HFFc6 (cell line): ENCODE results near the gene MRPS2. TPM values are rescaled to one million over a fixed set of nuclear protein-coding genes. Genes with fewer than 3 reads are reported as not detected.

Experiments used
- DNase-seq: peaks from one replicate; pipeline ENCODE4 v3.0.0-alpha.2; 2018
- H3K27ac Mint-ChIP-seq: 2 replicates; pipeline ENCODE4 v1.8.0; 2020; ENCODE audit warnings: mild to moderate bottlenecking, mixed read lengths
- H3K27me3 Mint-ChIP-seq: 2 replicates; pipeline ENCODE4 v1.8.0; 2021; ENCODE audit warnings: mild to moderate bottlenecking, moderate library complexity, mixed read lengths; ENCODE audit not compliant: insufficient read depth
- H3K36me3 Mint-ChIP-seq: 2 replicates; pipeline ENCODE4 v1.8.0; 2021; ENCODE audit warnings: low read depth, mixed read lengths
- H3K4me1 Mint-ChIP-seq: 2 replicates; pipeline ENCODE4 v1.8.0; 2020; ENCODE audit warnings: low read depth, mixed read lengths
- H3K4me3 Mint-ChIP-seq: 2 replicates; pipeline ENCODE4 v1.8.0; 2020; ENCODE audit warnings: mild to moderate bottlenecking, moderate library complexity, mixed read lengths
- H3K9me3 Mint-ChIP-seq: 2 replicates; pipeline ENCODE4 v1.8.0; 2020; ENCODE audit warnings: mild to moderate bottlenecking, mixed read lengths
- total RNA-seq, 6 experiments: library from RNA; stranded (reverse); fragmentation: NEBNext Ultra II Directional; extraction: Animal tissue kit (Norgen Biotek cat#: 25700); gene quantifications; 2 replicates in 1 of 6; 3 replicates in 5 of 6; pipeline ENCODE4 v1.2.3, GENCODE V29; 2021
- TF ChIP-seq, protein P1 (sequence below): fragments of 200-600 bp; sonication (generic); IDR thresholded peaks from 2 replicates; pipeline ENCODE4 v1.5.0; 2021; ENCODE audit warnings: antibody characterized with exemption, mild to moderate bottlenecking

The MRPS2 gene
- total RNA-seq, 6 experiments from 2014 or later, result 37.5 to 43.3 (median 38.6) TPM

DNA sequence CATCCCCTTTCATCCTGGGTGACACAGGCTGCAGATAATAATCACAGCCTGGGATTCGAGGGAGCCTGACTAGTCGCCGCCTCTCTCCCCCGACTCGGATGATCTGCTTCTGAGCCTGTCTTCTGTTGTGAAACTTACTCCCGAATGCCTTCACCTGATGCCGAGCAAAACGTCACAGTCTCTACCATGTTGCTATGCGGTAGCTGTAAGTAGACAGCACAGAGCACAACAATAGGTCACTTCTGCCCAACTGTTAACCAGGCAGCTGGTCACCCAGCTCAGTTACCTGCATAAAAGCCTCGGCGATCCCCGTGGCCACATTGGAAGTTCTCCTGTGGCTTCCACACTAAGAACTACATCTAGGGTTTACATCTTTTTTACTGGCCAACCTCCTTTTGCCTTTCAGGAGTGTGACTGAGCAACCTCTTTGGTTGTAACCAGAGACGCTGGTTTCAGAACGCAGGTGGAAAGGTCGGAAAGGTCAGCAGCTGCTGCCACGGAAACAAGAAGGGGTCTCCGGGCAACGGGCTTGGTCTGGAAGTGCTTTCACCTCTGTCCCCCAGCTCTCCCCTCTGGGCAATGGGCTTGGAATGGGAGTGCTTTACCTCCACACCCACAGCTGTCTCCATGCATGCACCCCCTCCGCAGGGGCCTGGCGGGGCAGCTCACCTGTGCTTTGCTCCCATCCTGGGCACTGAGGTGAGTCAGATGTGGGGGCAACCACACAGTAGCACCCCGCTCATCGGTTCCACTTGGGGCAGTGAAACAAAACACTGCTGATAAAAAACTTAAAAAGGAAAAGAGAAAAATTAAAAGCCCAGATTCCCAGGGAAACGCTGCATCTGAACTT is 28.5 kb upstream of the MRPS2 start:
- no peak for DNase-seq
- H3K27me3 Mint-ChIP-seq, result no peaks in the 10 kb centered on the region; the same call in 1 of the 2 replicates
- no peaks in the 10 kb centered on the region for H3K9me3 Mint-ChIP-seq
- H3K4me1 Mint-ChIP-seq, result peaks cover 35% of the 10 kb centered on the region
- H3K36me3 Mint-ChIP-seq, result peaks cover 8% of the 10 kb centered on the region
- H3K27ac Mint-ChIP-seq, result no peak overlapping the region
- no peak overlapping the region for H3K4me3 Mint-ChIP-seq
- TF ChIP-seq, protein P1, sequence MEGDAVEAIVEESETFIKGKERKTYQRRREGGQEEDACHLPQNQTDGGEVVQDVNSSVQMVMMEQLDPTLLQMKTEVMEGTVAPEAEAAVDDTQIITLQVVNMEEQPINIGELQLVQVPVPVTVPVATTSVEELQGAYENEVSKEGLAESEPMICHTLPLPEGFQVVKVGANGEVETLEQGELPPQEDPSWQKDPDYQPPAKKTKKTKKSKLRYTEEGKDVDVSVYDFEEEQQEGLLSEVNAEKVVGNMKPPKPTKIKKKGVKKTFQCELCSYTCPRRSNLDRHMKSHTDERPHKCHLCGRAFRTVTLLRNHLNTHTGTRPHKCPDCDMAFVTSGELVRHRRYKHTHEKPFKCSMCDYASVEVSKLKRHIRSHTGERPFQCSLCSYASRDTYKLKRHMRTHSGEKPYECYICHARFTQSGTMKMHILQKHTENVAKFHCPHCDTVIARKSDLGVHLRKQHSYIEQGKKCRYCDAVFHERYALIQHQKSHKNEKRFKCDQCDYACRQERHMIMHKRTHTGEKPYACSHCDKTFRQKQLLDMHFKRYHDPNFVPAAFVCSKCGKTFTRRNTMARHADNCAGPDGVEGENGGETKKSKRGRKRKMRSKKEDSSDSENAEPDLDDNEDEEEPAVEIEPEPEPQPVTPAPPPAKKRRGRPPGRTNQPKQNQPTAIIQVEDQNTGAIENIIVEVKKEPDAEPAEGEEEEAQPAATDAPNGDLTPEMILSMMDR, result no peak

DNA sequence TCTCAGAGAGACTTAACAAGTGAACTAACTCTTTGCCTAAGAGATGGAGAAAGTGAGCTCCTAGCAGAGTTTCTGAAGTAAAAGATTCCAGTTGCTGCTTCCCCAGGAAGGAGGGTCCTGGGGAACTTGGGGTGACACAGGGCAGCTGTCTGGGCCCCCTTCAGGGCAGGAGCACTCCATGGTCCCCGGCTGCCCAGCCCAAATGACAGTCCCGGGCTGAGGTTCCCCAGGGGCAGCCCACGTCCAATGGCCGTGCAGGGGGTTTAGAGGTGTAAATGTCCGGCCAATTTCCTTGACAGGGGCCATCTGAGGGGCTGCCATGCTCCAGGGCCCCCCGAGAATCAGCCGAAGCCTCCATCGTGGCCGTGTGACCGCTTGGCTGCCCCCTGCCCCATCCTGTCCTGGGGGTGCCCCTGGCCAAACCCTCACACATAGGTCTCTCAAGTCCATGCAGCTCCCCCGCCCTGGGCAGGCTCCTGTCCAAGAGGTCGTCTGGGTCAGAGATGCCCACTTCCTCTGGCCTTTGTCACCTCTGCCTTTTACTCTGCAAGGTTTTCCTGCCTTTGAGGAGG is 26.4 kb upstream of the MRPS2 start:
- peaks cover 8% of the 10 kb centered on the region for H3K36me3 Mint-ChIP-seq
- TF ChIP-seq, protein P1, result no peak
- H3K9me3 Mint-ChIP-seq, result no peaks in the 10 kb centered on the region
- H3K4me1 Mint-ChIP-seq, result peaks cover 37% of the 10 kb centered on the region
- H3K4me3 Mint-ChIP-seq, result no peak overlapping the region
- H3K27me3 Mint-ChIP-seq, result no peaks in the 10 kb centered on the region; the same call in 1 of the 2 replicates
- H3K27ac Mint-ChIP-seq, result no peak overlapping the region
- DNase-seq, result no peak

DNA sequence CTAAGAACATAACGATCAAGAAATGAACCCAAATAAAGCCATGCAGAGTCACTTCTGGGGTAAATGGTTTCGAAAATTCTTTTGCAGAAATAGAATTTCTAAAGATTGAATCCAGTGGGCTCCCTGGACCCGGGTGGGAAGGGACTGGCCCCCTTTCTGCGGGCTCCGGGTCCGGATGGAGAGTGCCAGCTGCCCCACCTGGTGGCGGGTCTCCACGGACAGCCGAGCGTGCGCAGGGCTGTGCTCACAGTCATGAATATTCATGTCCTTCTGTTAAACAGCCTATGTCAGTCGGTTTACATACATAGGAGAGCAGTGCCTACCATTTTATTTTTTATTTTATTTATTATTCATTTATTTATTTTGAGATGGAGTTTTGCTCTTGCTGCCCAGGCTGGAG is 25.6 kb upstream of the MRPS2 start:
- Mint-ChIP-seq H3K4me1 (peaks cover 29% of the 10 kb centered on the region), H3K4me3 (no peak overlapping the region; the same call in 1 of the 2 replicates), H3K9me3 (no peaks in the 10 kb centered on the region), H3K27me3 (no peaks in the 10 kb centered on the region; the same call in 1 of the 2 replicates), H3K36me3 (peaks cover 8% of the 10 kb centered on the region), H3K27ac (no peak overlapping the region)
- peak; percentile 37 for DNase-seq
- TF ChIP-seq, protein P1, result peak; percentile 76

DNA sequence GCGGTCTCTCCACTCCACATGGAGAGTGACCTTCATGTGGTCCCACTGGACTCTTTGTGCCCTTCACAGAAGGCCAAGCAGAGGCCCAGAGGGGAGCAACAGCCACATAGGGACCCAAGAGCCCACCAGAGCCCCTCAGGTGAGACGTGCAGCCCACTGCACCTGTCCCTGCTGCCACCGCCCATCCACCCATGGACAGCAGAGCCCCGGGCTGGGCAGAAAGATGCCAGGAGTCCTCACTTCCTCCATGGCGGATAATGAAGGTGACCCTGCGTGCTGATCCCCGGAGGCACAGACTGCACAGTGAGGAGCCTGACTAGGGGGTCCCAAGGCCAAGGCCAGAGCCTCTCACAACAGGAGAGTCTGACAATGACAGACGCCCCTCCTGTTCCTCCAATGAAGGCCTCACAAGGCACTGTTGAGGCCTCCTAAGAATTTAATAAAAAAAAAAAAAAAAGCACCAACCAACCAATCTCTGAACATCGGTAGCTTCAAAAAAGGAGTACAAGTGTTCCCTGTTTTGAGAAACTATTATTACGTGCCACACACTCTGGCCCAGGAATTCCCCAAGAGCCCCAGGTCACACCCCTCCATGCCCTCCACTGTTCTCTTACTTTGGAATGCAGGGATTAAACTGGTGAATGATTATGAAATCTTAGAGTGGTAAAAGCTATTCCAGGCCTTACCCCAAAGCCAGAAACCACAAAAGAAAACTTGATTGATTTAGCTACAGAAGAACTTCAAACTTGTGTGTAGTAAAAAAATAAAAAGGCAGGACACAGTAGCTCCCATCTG is 23.7 kb upstream of the MRPS2 start:
- Mint-ChIP-seq H3K9me3 (no peaks in the 10 kb centered on the region), H3K27me3 (no peaks in the 10 kb centered on the region; the same call in 1 of the 2 replicates), H3K27ac (no peak overlapping the region), H3K4me1 (peaks cover 21% of the 10 kb centered on the region), H3K4me3 (no peak overlapping the region), H3K36me3 (no peaks in the 10 kb centered on the region)
- TF ChIP-seq, protein P1, result no peak
- DNase-seq, result no peak

DNA sequence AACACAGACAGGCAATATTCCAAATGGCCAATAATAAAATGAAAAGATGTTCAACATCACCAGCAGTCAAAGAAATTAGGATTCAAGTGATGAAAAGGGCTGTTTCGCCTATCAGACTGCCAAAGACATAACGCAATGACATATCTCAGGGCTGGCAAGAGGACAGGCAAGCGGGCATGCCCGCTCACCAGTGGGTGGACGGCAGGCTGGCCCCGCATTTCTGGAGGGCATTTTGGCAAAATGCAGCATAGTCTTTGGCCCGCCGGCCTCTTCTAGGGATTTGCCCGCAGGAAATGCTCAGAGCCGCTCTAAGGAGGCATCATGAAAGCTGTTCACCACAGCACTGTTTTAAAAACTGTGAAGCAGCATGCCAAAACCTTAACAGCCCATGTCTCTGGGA is 22.3 kb upstream of the MRPS2 start:
- Mint-ChIP-seq H3K9me3 (no peaks in the 10 kb centered on the region), H3K27me3 (no peaks in the 10 kb centered on the region; the same call in 1 of the 2 replicates), H3K27ac (no peak overlapping the region), H3K4me3 (peak overlapping the region; percentile 84), H3K4me1 (peaks cover 21% of the 10 kb centered on the region), H3K36me3 (no peaks in the 10 kb centered on the region)
- no peak for DNase-seq
- TF ChIP-seq, protein P1, result no peak
